ENCODE data around the gene SCUBE2. TPM values are rescaled to one million over a fixed set of nuclear protein-coding genes. Genes with fewer than 3 reads are reported as not detected.

Gene SCUBE2
- polyA plus RNA-seq, 1 of the 3 experiments (the other 2 are of a cell fraction), result 0.76 TPM

DNA sequence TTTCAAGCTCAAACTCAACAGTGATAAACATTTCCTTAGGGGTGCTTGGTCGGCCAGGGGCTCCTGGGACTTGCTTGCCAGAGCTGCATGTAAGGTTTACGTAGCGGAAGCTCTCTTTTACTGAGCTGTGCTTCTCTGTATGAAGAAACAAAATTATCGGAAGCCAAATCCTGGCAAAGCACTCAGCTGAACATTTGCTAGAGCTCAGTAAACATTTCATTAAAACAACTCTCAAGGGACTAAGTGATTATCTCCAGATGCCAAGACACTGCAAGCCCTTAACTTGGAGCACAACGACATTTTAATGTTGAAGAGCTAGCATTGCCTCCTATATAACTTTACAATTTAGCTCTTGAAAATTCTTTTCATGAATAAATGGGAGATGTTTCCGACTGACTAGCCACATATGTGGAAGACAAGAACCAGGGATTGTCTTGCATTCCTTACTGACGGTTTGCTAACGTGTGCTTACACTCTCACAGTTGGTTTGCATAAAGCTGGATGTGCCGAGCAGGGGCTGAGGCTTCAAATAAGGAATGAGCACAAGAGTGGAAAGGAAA lies 43.4 kb downstream of the SCUBE2 start:
- no peaks in the 10 kb centered on the region for H3K9me3 ChIP-seq
- no peaks in the 10 kb centered on the region for H3K9me2 ChIP-seq
- TF ChIP-seq FOSL2 (IDR thresholded peaks at IDR 0.05; ENCODE audit: borderline replicate concordance, low read depth), result no peak
- TF ChIP-seq, protein P1, sequence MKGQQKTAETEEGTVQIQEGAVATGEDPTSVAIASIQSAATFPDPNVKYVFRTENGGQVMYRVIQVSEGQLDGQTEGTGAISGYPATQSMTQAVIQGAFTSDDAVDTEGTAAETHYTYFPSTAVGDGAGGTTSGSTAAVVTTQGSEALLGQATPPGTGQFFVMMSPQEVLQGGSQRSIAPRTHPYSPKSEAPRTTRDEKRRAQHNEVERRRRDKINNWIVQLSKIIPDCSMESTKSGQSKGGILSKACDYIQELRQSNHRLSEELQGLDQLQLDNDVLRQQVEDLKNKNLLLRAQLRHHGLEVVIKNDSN (IDR thresholded peaks at IDR 0.05; ENCODE audit: borderline replicate concordance, low read depth), result no peak
- TF ChIP-seq IRF3 (IDR thresholded peaks at IDR 0.05; ENCODE audit: low read depth, low read length), result no peak
- 61% methylated on average over 9 of the region's 9 CpGs for WGBS (ENCODE audit: low lambda C conversion rate)
- H3K27ac ChIP-seq (ENCODE audit: low read depth in 2 of 2, low read length in 1 of 2), result peak overlapping the region in 1 of 2 experiments; percentile 31; a peak in 1 of 4 replicates
- no peaks in the 10 kb centered on the region for H3F3A ChIP-seq (replicated peaks; ENCODE audit: insufficient read depth)
- no peaks in the 10 kb centered on the region for H3K36me3 ChIP-seq (replicated peaks in 1 of 2; ENCODE audit: control insufficient read depth in 1 of 2, insufficient read depth in 2 of 2, low read length in 1 of 2)
- H3K9ac ChIP-seq, result no peak overlapping the region
- DNase-seq, result no peak
- no peaks in the 10 kb centered on the region; a peak in 1 of 4 replicates for H3K4me1 ChIP-seq (ENCODE audit: control insufficient read depth in 1 of 2, insufficient read depth in 2 of 2, low read depth in 1 of 2, low read length in 1 of 2)
- no peak overlapping the region for H2AFZ ChIP-seq (ENCODE audit: low read depth)
- H3K79me2 ChIP-seq (ENCODE audit: insufficient read depth), result no peaks in the 10 kb centered on the region
- H3K4me3 ChIP-seq (ENCODE audit: low read depth in 2 of 2, low read length in 1 of 2), result no peak overlapping the region
- H3K27me3 ChIP-seq (ENCODE audit: insufficient read depth), result no peaks in the 10 kb centered on the region
- CTCF ChIA-PET, result interaction anchor here (0.6 to 2.3 kb wide), 6 partner anchors 13 to 90 kb away, joined by 3 to 7 read pairs (median 5); no protein-coding TSS in a partner anchor
- POLR2A ChIA-PET, result no interaction called here
- no peaks in the 10 kb centered on the region for H4K20me1 ChIP-seq (ENCODE audit: insufficient read depth)
- H3K4me2 ChIP-seq, result no peak overlapping the region

DNA sequence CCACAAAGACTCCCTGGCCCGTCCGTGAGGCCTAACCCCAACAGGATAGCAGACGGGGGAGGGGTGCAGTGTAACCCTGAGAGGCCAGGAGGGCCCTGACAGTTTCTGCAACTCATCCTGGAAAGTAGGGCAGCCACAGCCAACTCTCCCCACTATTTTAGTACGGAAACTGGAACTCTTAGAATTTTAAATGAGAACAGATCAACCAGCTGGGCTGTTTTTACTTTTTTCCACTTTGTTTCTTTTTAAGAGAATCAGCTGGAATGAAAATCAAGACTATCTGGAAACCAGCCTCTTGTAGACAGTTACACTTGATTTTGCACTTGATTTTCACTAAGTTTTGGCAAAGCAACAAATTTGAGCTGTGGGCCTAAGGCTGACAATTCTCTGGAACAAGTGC lies 44.9 kb downstream of the SCUBE2 start:
- no peaks in the 10 kb centered on the region for H3K27me3 ChIP-seq (ENCODE audit: insufficient read depth)
- no peaks in the 10 kb centered on the region; a peak in 1 of 4 replicates for H3K4me1 ChIP-seq (ENCODE audit: control insufficient read depth in 1 of 2, insufficient read depth in 2 of 2, low read depth in 1 of 2, low read length in 1 of 2)
- ChIA-PET CTCF (interaction anchor here (0.6 to 3.3 kb wide), 2 partner anchors 26 to 31 kb away, joined by 3 to 13 read pairs; no protein-coding TSS in a partner anchor), POLR2A (no interaction called here)
- WGBS (ENCODE audit: low lambda C conversion rate), result 70% methylated on average over 4 of the region's 4 CpGs
- no peaks in the 10 kb centered on the region for H3K79me2 ChIP-seq (ENCODE audit: insufficient read depth)
- H3K36me3 ChIP-seq (replicated peaks in 1 of 2; ENCODE audit: control insufficient read depth in 1 of 2, insufficient read depth in 2 of 2, low read length in 1 of 2), result no peaks in the 10 kb centered on the region
- H3K27ac ChIP-seq (ENCODE audit: low read depth in 2 of 2, low read length in 1 of 2), result no peak overlapping the region
- H3K4me3 ChIP-seq (ENCODE audit: low read depth in 2 of 2, low read length in 1 of 2), result no peak overlapping the region
- no peaks in the 10 kb centered on the region for H3F3A ChIP-seq (replicated peaks; ENCODE audit: insufficient read depth)
- DNase-seq, result no peak
- H3K4me2 ChIP-seq, result no peak overlapping the region
- H3K9me2 ChIP-seq, result no peaks in the 10 kb centered on the region
- no peak overlapping the region for H3K9ac ChIP-seq
- no peak overlapping the region for H2AFZ ChIP-seq (ENCODE audit: low read depth)
- no peaks in the 10 kb centered on the region for H3K9me3 ChIP-seq
- no peaks in the 10 kb centered on the region for H4K20me1 ChIP-seq (ENCODE audit: insufficient read depth)
- TF ChIP-seq, protein P1 (IDR thresholded peaks at IDR 0.05; ENCODE audit: borderline replicate concordance, low read depth), result no peak
- TF ChIP-seq IRF3 (IDR thresholded peaks at IDR 0.05; ENCODE audit: low read depth, low read length) (no peak), GATA2 (CRISPR knock-in tag; IDR thresholded peaks at IDR 0.05) (no peak), RCOR1 (IDR thresholded peaks at IDR 0.05; ENCODE audit: low read length) (no peak)

Data from SK-N-SH (cell line).